ACC112 (cell line): ENCODE data around the gene NEO1.
"Not testable (repeated sequence)": the region's sequence is repeated elsewhere in the genome, so short reads cannot be mapped to it uniquely, and the experiment has no call there.

Experiments
- H2AFZ ChIP-seq: fragments of 200-600 bp; sonication (generic); one replicate; pipeline ENCODE4 v1.6.0; 2017; ENCODE audit warnings: antibody characterized with exemption, low read length; ENCODE audit not compliant: unreplicated experiment
- H3K27ac ChIP-seq: fragments of 200-600 bp; sonication (generic); 2 replicates; pipeline ENCODE4 v1.5.1; 2014; ENCODE audit warnings: low read depth, mild to moderate bottlenecking, antibody characterized with exemption, low read length, moderate library complexity
- H3K27me3 ChIP-seq: fragments of 200-600 bp; sonication (generic); 2 replicates; pipeline ENCODE4 v1.6.1; 2014; ENCODE audit warnings: mild to moderate bottlenecking, antibody characterized with exemption, low read length, moderate library complexity, mixed read lengths; ENCODE audit not compliant: insufficient read depth
- H3K36me3 ChIP-seq: fragments of 200-600 bp; sonication (generic); 2 replicates; pipeline ENCODE4 v1.6.1; 2016; ENCODE audit warnings: mild to moderate bottlenecking, antibody characterized with exemption, low read length, moderate library complexity, mixed read lengths; ENCODE audit not compliant: insufficient read depth
- H3K4me1 ChIP-seq: fragments of 200-600 bp; sonication (generic); one replicate; pipeline ENCODE4 v1.6.1; 2016; ENCODE audit warnings: low read length, mixed read lengths; ENCODE audit not compliant: insufficient read depth, unreplicated experiment, control insufficient read depth
- H3K4me3 ChIP-seq: fragments of 200-600 bp; sonication (generic); 2 replicates; pipeline ENCODE4 v1.5.1; 2014; ENCODE audit warnings: mild to moderate bottlenecking, low read depth, low read length
- H3K79me2 ChIP-seq: fragments of 200-600 bp; sonication (generic); one replicate; pipeline ENCODE4 v1.6.0; 2016; ENCODE audit warnings: low read length; ENCODE audit not compliant: control insufficient read depth, unreplicated experiment, insufficient read depth

Gene NEO1

GRCh38 chr15:73195166-73195565 lies 142.9 kb downstream of the NEO1 start:
- Histone ChIP-seq H3K27me3 (no peaks in the 10 kb centered on the region), H3K4me1 (peaks cover 6% of the 10 kb centered on the region), H3K36me3 (0 out of 2 replicates have a peak, but pooled peaks cover 2% of the 10 kb centered on the region), H3K27ac (no peak overlapping the region), H3K79me2 (no peaks in the 10 kb centered on the region), H2AFZ (no peak overlapping the region), H3K4me3 (no peak overlapping the region)

- no peak overlapping the region for H3K4me3 ChIP-seq
- H2AFZ ChIP-seq, result no peak overlapping the region
- no peak overlapping the region for H3K27ac ChIP-seq
- no peaks in the 10 kb centered on the region for H3K79me2 ChIP-seq
- H3K27me3 ChIP-seq, result no peaks in the 10 kb centered on the region
- H3K36me3 ChIP-seq, result 0 out of 2 replicates have a peak, but pooled peaks cover 2% of the 10 kb centered on the region
- H3K4me1 ChIP-seq, result no peaks in the 10 kb centered on the region
Observed at GRCh38 chr15:73196113-73196512, 143.8 kb downstream of the NEO1 start.

GRCh38 chr15:73200339-73200738 lies 148.1 kb downstream of the NEO1 start:
- Histone ChIP-seq H3K4me3 (no peak overlapping the region), H3K36me3 (peaks cover 6% of the 10 kb centered on the region; the same call in 1 of the 2 replicates), H2AFZ (no peak overlapping the region), H3K4me1 (no peaks in the 10 kb centered on the region), H3K27ac (no peak overlapping the region), H3K79me2 (no peaks in the 10 kb centered on the region), H3K27me3 (no peaks in the 10 kb centered on the region)

GRCh38 chr15:73210630-73211029 lies 158.4 kb downstream of the NEO1 start:
- Histone ChIP-seq H3K27me3 (no peaks in the 10 kb centered on the region), H3K27ac (no peak overlapping the region), H3K36me3 (no peaks in the 10 kb centered on the region), H3K79me2 (no peaks in the 10 kb centered on the region), H3K4me3 (no peak overlapping the region), H3K4me1 (no peaks in the 10 kb centered on the region), H2AFZ (no peak overlapping the region)

GRCh38 chr15:73212424-73212823 lies 160.2 kb downstream of the NEO1 start:
- Histone ChIP-seq H3K79me2 (no peaks in the 10 kb centered on the region), H2AFZ (no peak overlapping the region), H3K27me3 (no peaks in the 10 kb centered on the region), H3K4me3 (no peak overlapping the region), H3K36me3 (no peaks in the 10 kb centered on the region), H3K27ac (no peak overlapping the region), H3K4me1 (no peaks in the 10 kb centered on the region)

- not testable (repeated sequence) for H3K4me3 ChIP-seq, H3K27me3 ChIP-seq, H3K36me3 ChIP-seq, H3K27ac ChIP-seq, H3K79me2 ChIP-seq, H2AFZ ChIP-seq, H3K4me1 ChIP-seq
Observed at GRCh38 chr15:73221450-73221849, 169.2 kb downstream of the NEO1 start.

GRCh38 chr15:73225358-73226015 lies 173.2 kb downstream of the NEO1 start:
- Histone ChIP-seq H3K36me3 (peaks cover 4% of the 10 kb centered on the region; the same call in 1 of the 2 replicates), H3K27ac (no peak overlapping the region), H3K79me2 (no peaks in the 10 kb centered on the region), H2AFZ (no peak overlapping the region), H3K4me3 (no peak overlapping the region), H3K27me3 (no peaks in the 10 kb centered on the region), H3K4me1 (no peaks in the 10 kb centered on the region)

- H3K4me1 ChIP-seq, result no peaks in the 10 kb centered on the region
- no peak overlapping the region for H3K27ac ChIP-seq
- H3K79me2 ChIP-seq, result no peaks in the 10 kb centered on the region
- H3K36me3 ChIP-seq, result peaks cover 4% of the 10 kb centered on the region; the same call in 1 of the 2 replicates
- no peak overlapping the region for H3K4me3 ChIP-seq
- H2AFZ ChIP-seq, result no peak overlapping the region
- no peaks in the 10 kb centered on the region for H3K27me3 ChIP-seq
Observed at GRCh38 chr15:73226093-73226814, 174.0 kb downstream of the NEO1 start.

GRCh38 chr15:73227433-73228056 lies 175.3 kb downstream of the NEO1 start:
- H3K4me3 ChIP-seq, result no peak overlapping the region
- H3K79me2 ChIP-seq, result no peaks in the 10 kb centered on the region
- no peaks in the 10 kb centered on the region for H3K27me3 ChIP-seq
- no peak overlapping the region for H2AFZ ChIP-seq
- no peak overlapping the region for H3K27ac ChIP-seq
- peaks cover 10% of the 10 kb centered on the region for H3K4me1 ChIP-seq
- H3K36me3 ChIP-seq, result peaks cover 4% of the 10 kb centered on the region; the same call in 1 of the 2 replicates

GRCh38 chr15:73228128-73228646 lies 175.9 kb downstream of the NEO1 start:
- no peak overlapping the region for H3K27ac ChIP-seq
- no peaks in the 10 kb centered on the region for H3K27me3 ChIP-seq

More at GRCh38 chr15:73228128-73228646, 175.9 kb downstream of the NEO1 start:
- H3K4me1 ChIP-seq, result peaks cover 16% of the 10 kb centered on the region
- peaks cover 4% of the 10 kb centered on the region; the same call in 1 of the 2 replicates for H3K36me3 ChIP-seq
- H2AFZ ChIP-seq, result no peak overlapping the region
- no peaks in the 10 kb centered on the region for H3K79me2 ChIP-seq
- no peak overlapping the region for H3K4me3 ChIP-seq
